ENCODE measurements around the gene PIP4K2C.

Gene PIP4K2C

GRCh38 chr12:57590864-57591781 lies at the start of gene PIP4K2C:
Gene PIP4K2C, plus strand, starts transcription at chr12:57591192. Its CDS starts 98 bp downstream, at chr12:57591290.
- no peak for DNase-seq (ENCODE audit: low read depth)

- no peak for DNase-seq (ENCODE audit: low read depth)
Measured at GRCh38 chr12:57541717-57542116, 49.3 kb upstream of the PIP4K2C start.

GRCh38 chr12:57543581-57543980 lies 47.4 kb upstream of the PIP4K2C start:
- DNase-seq (ENCODE audit: low read depth), result no peak

DNA sequence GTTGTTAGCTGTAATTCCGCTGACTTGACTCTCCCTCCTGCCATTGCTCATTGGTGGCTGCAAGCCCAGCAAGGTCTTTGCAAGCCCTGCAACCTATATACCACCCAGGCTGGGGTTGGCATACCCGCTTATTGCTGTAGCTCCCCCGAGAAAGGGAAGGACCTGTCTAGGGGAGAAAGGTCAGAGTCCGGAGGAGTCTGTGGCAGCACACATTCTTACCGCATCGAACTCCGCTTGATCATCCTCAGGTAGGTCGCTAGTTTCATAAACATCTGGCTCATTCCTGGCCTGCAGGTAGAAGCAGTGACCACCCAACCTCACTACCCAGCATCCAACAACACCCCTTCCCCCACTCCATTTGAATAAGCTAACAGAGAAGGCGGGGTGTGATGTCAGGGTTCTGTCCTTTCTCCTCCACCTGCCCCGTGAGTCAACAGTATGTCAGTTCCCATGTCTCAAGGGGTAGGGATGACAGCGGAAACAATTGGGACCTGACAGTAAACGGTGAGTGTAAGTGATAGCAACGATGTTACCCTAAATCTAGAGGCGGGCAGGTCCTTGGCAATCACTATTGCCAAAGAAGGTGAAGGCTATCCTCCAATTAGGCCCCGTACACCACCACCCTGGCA lies 45.1 kb upstream of the PIP4K2C start:
- no peak for DNase-seq (ENCODE audit: low read depth)

DNA sequence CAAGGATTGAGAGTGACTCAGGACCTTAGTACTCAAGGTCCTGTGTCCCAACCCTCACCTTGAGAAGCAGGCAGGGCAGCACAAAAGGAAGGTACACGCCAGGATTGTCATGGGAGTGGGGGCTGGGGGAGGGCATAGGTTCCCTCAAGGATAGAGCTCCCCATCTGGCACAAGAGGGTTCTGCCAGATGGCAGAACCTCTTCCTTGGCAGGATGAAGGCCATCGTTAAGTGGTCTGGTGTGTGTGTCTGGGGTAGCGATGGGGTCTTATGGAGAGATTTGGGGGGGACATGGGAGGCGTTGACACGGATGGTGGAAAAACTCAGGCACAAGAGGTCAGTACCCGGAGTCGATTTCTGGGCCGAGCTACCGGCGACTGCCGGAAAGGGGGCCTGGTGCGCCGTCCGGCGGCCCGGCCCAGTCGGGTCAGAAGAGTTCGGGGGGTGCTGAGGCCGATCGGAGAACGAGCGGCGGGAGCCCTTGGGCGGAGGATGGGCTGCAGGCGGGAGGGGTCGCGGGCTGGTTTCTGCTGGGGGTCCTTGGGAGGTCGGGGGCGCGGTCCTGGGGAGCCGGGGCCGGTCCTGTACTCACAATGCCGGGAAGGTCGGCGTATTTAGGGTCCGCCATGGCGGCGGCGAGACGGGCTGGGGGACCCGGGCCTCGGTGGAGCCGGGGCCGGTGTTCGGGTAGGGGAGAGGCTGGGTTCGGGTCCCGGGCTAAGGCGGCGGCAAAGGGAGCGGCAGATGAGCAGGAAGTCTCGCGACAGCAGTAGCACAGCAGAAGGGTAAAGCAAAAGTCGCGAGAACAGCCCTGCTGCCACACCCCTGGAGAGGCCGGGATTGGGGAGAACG lies 44.3 kb upstream of the PIP4K2C start, which contains the start of gene DCTN2:
Gene DCTN2 (minus strand): TSS at position 755 of the 850 bp plus-strand sequence. CDS start 129 bp downstream, at position 626.
- DNase-seq (ENCODE audit: low read depth), result peak; percentile 91

GRCh38 chr12:57547288-57548012 lies 43.5 kb upstream of the PIP4K2C start:
- no peak for DNase-seq (ENCODE audit: low read depth)

- DNase-seq (ENCODE audit: low read depth), result no peak
Measured at GRCh38 chr12:57548013-57548315, 43.0 kb upstream of the PIP4K2C start.

- DNase-seq (ENCODE audit: low read depth), result no peak
Measured at GRCh38 chr12:57548488-57548887, 42.5 kb upstream of the PIP4K2C start.

- no peak for DNase-seq (ENCODE audit: low read depth)
Measured at GRCh38 chr12:57549203-57549908, 41.6 kb upstream of the PIP4K2C start.

GRCh38 chr12:57549909-57550640 lies 40.9 kb upstream of the PIP4K2C start, which contains the start of gene KIF5A:
Gene KIF5A, plus strand, starts transcription at chr12:57550044. Its CDS starts 228 bp downstream, at chr12:57550272.
- DNase-seq (ENCODE audit: low read depth), result no peak

GRCh38 chr12:57550641-57551549 lies 40.1 kb upstream of the PIP4K2C start:
- no peak for DNase-seq (ENCODE audit: low read depth)

- no peak for DNase-seq (ENCODE audit: low read depth)
Measured at GRCh38 chr12:57551637-57552305, 39.2 kb upstream of the PIP4K2C start.

- DNase-seq (ENCODE audit: low read depth), result no peak
Measured at GRCh38 chr12:57552306-57552651, 38.7 kb upstream of the PIP4K2C start.

GRCh38 chr12:57552835-57553313 lies 38.1 kb upstream of the PIP4K2C start:
- no peak for DNase-seq (ENCODE audit: low read depth)

GRCh38 chr12:57553343-57554202 lies 37.4 kb upstream of the PIP4K2C start:
- no peak for DNase-seq (ENCODE audit: low read depth)

DNA sequence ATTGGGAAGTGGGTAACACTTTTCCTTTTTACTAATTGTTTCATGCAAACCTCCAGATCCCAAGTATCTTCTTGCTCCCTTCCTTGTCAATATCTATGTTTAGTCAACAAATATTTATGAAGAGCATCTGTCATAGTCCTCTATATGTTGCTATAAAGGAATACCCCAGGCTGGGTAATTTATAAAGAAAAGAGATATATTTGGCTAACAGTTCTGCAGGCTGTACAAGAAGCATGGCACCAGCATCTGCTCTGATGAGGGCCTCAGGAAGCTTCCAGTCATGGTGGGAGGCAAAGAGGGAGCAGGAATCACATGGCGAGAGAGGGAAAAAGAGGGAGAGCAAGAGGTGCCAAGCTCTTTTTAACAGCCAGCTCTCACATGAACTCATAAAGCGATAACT lies 36.5 kb upstream of the PIP4K2C start:
- DNase-seq (ENCODE audit: low read depth), result no peak

DNA sequence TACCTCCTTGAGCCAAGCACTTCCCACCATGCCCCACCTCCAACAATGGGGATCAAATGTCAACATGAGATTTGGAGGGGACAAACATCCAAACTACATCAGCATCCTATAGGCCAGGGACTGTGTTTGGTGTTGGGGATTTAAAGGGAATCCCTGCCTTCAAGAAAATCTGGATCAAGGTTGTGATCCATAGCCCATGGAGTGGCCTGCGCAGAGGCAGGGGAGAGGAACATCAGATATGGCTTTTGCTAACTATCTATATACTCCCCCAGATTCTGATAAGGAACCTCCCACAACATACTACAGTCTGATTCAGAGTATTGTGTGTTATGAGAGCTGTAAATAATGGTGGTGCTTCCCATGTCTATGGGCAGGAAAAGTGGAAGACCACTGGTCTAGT lies 36.1 kb upstream of the PIP4K2C start:
- no peak for DNase-seq (ENCODE audit: low read depth)

DNA sequence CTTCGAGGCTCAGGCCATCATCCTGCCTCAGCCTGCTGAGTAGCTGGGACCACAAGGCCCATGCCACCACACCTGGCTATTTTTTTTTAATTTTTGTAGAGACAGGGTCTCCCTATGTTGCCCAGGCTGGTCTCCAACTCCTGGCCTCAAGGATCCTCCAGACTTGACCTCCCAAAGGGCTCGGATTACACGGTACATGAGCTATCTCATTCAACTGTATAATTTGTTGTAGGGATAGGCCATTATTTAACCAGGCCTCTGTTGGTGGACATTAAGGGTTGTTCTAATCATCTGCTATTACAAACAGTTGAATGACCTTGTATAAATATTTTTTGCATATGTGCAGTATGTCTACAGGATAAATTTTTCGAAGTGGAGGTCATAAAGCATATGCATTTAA lies 32.1 kb upstream of the PIP4K2C start:
- no peak for DNase-seq (ENCODE audit: low read depth)

Data from HS-27A (cell line).